GM10248 (cell line): ENCODE data around the gene SALL1.

Source experiments
- CTCF ChIA-PET: fragments of 300-600 bp; sonication (Branson Sonifier 250); formaldehyde crosslinking; extraction: SDS; loops from one replicate; lab custom pipeline; 2021; ENCODE audit warnings: antibody characterized with exemption; lab: Yijun Ruan, JAX
- POLR2A ChIA-PET: fragments of 350-650 bp; sonication (Branson Sonifier 250); formaldehyde crosslinking; extraction: SDS; loops from one replicate; lab custom pipeline; 2020; ENCODE audit warnings: antibody characterized with exemption; lab: Yijun Ruan, JAX
- DNase-seq: peaks from one replicate; pipeline ENCODE4 v3.0.0; 2012; ENCODE audit errors: extremely low spot score
- CTCF ChIP-seq: IDR thresholded peaks from 2 replicates; pipeline ENCODE4 v1.5.1; 2012; ENCODE audit warnings: mild to moderate bottlenecking, low read depth; ENCODE audit errors: extremely low read depth, missing control alignments, control extremely low read depth

Gene SALL1

GRCh38 chr16:51144203-51144602 lies 6.9 kb downstream of the SALL1 start:
- ChIA-PET POLR2A (no interaction called here), CTCF (no interaction called here)
- no peak for DNase-seq
- TF ChIP-seq CTCF: no peak

GRCh38 chr16:51143196-51143977 lies 7.7 kb downstream of the SALL1 start:
- TF ChIP-seq CTCF: no peak
- ChIA-PET POLR2A (no interaction called here), CTCF (no interaction called here)
- DNase-seq: no peak

GRCh38 chr16:51141541-51141940 lies 9.5 kb downstream of the SALL1 start:
- DNase-seq: no peak
- no peak for TF ChIP-seq CTCF
- POLR2A ChIA-PET: no interaction called here
- CTCF ChIA-PET: no interaction called here

GRCh38 chr16:51141106-51141505 lies 10.0 kb downstream of the SALL1 start:
- ChIA-PET POLR2A (no interaction called here), CTCF (no interaction called here)
- no peak for DNase-seq
- TF ChIP-seq CTCF: no peak

- ChIA-PET POLR2A (no interaction called here), CTCF (no interaction called here)
- TF ChIP-seq CTCF: no peak
- no peak for DNase-seq
Measured at GRCh38 chr16:51140112-51140511, 11.0 kb downstream of the SALL1 start.

GRCh38 chr16:51139568-51139967 lies 11.5 kb downstream of the SALL1 start:
- TF ChIP-seq CTCF: no peak
- ChIA-PET POLR2A (no interaction called here), CTCF (no interaction called here)
- no peak for DNase-seq
